GM12892 (cell line): ENCODE data around the gene LSM10.

ENCODE experiments used
- POLR2A ChIP-seq: IDR thresholded peaks from 2 replicates; pipeline ENCODE4 v1.6.1; 2011; ENCODE audit warnings: low read depth, low read length, control low read depth
- POLR2AphosphoS5 ChIP-seq: IDR thresholded peaks from 2 replicates; pipeline ENCODE4 v1.6.1; 2011; ENCODE audit warnings: low read depth, low read length, control low read depth
- TAF1 ChIP-seq: IDR thresholded peaks from 2 replicates; pipeline ENCODE4 v1.6.1; 2011; ENCODE audit warnings: low read depth, mild to moderate bottlenecking, control low read depth, low read length, borderline replicate concordance

DNA sequence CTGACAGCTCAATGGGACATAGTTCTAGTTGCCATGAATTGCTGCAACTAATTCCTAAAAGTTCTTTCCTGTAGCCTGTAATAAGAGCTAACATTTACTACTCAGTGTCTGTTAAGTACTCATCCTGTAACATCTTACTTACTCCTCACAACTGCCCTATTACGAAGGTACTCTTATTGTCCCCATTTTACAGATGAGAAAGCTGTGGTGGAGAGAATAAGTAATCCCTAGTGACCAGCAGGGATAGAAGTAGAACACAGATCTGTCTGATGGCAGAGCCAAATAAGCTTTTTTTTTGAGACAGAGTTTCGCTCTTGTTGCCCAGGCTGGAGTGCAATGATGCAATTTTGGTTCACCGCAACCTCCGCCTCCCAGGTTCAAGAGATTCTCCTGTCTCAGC lies 15.0 kb downstream of the LSM10 start:
- TF ChIP-seq POLR2AphosphoS5, result no peak
- TF ChIP-seq POLR2A, result no peak
- TF ChIP-seq TAF1, result no peak
